GM21381 (cell line): ENCODE data around the gene TP53INP2.
"Not testable (repeated sequence)": the region's sequence is repeated elsewhere in the genome, so short reads cannot be mapped to it uniquely, and the experiment has no call there.

Experiments used
- ATAC-seq: cut with Tn5 transposase; IDR thresholded peaks from one replicate; pipeline ENCODE4 v1.9.1; 2021; ENCODE audit warnings: mild to moderate bottlenecking, moderate library complexity; ENCODE audit not compliant: unreplicated experiment

TP53INP2 gene

GRCh38 chr20:34705397-34706301, 1.5 kb downstream of the TP53INP2 start:
- no peak for ATAC-seq

- ATAC-seq = no peak
Measured at GRCh38 chr20:34706302-34706875, 2.2 kb downstream of the TP53INP2 start.

- no peak for ATAC-seq
Measured at GRCh38 chr20:34706912-34707784, 3.0 kb downstream of the TP53INP2 start.

- peak; percentile 7 for ATAC-seq
Measured at GRCh38 chr20:34708621-34709043, 4.5 kb downstream of the TP53INP2 start.

GRCh38 chr20:34709044-34709830, 5.1 kb downstream of the TP53INP2 start:
- ATAC-seq = peak; percentile 46

GRCh38 chr20:34709831-34710567, 5.9 kb downstream of the TP53INP2 start:
- ATAC-seq = peak; percentile 28

GRCh38 chr20:34710568-34710839, 6.4 kb downstream of the TP53INP2 start:
- ATAC-seq = no peak

GRCh38 chr20:34710861-34711574, 6.9 kb downstream of the TP53INP2 start:
- ATAC-seq = no peak

- no peak for ATAC-seq
Measured at GRCh38 chr20:34711813-34712430, 7.8 kb downstream of the TP53INP2 start.

- ATAC-seq = no peak
Measured at GRCh38 chr20:34712525-34713192, 8.5 kb downstream of the TP53INP2 start.

GRCh38 chr20:34713194-34713943, 9.2 kb downstream of the TP53INP2 start:
- no peak for ATAC-seq

GRCh38 chr20:34713944-34714515, 9.9 kb downstream of the TP53INP2 start:
- ATAC-seq = not testable (repeated sequence)

GRCh38 chr20:34715384-34715783, 11.2 kb downstream of the TP53INP2 start:
- no peak for ATAC-seq

- no peak for ATAC-seq
Measured at GRCh38 chr20:34716921-34717229, 12.7 kb downstream of the TP53INP2 start.

GRCh38 chr20:34717230-34718095, 13.3 kb downstream of the TP53INP2 start:
- no peak for ATAC-seq

- peak; percentile 91 for ATAC-seq
Measured at GRCh38 chr20:34719242-34720017, 15.3 kb downstream of the TP53INP2 start.
